K562 (cell line): ENCODE results near the gene MFSD11. TPM values are rescaled to one million over a fixed set of nuclear protein-coding genes. Genes with fewer than 3 reads are reported as not detected.
A peak's percentile ranks its signal among the peaks of the same experiment; 100 is the strongest.

ENCODE experiments used
- MAFF ChIP-seq: IDR thresholded peaks from 2 replicates; pipeline ENCODE4 v1.6.1; 2012; ENCODE audit warnings: low read length, improper control_type of control experiment
- NR2C2 ChIP-seq, 2 experiments: fragments of 200-800 bp in 1 of 2; sonication (Bioruptor generic) in 1 of 2; sonication (generic) in 1 of 2; formaldehyde crosslinking in 1 of 2; IDR thresholded peaks; 2 replicates each; pipeline versions ENCODE4 v1.6.1 to v1.8.0; 2016 to 2022; ENCODE audit warnings: mild to moderate bottlenecking in 1 of 2, missing compliant biosample characterization in 1 of 2, missing genetic modification characterization in 1 of 2, missing genetic modification reagents in 1 of 2
- NUFIP1 ChIP-seq: fragments of 450-650 bp; IDR thresholded peaks from 2 replicates; pipeline ENCODE4 v1.6.1; 2018; ENCODE audit not compliant: partially characterized antibody
- PHF21A ChIP-seq: fragments of 450-650 bp; IDR thresholded peaks from 2 replicates; pipeline ENCODE4 v1.6.1; 2017; ENCODE audit warnings: low read depth, borderline replicate concordance
- RAD51 ChIP-seq: fragments of 450-650 bp; IDR thresholded peaks from 2 replicates; pipeline ENCODE4 v1.7.1; 2016; ENCODE audit warnings: low read depth, mild to moderate bottlenecking, borderline replicate concordance
- RUNX1 ChIP-seq: sonication (generic); IDR thresholded peaks from 2 replicates; pipeline ENCODE4 v1.6.1; 2016; ENCODE audit warnings: antibody characterized with exemption, low read depth
- STAT6 ChIP-seq: sonication (generic); formaldehyde crosslinking; IDR thresholded peaks from 2 replicates; pipeline ENCODE4 v1.8.1; 2023; ENCODE audit warnings: mild to moderate bottlenecking, missing genetic modification reagents
- ZMIZ1 ChIP-seq, 2 experiments: fragments of 150-350 bp in 1 of 2; IDR thresholded peaks; 2 replicates each; pipeline ENCODE4 v1.6.1; 2012 to 2016; ENCODE audit warnings: low read depth in 2 of 2, low read length in 2 of 2, mild to moderate bottlenecking in 1 of 2, moderate library complexity in 1 of 2
- ZNF253 ChIP-seq: fragments of 250-450 bp; sonication (Bioruptor Pico); conservative IDR thresholded peaks from 2 replicates; pipeline ENCODE4 v1.6.1; 2021; ENCODE audit warnings: mild to moderate bottlenecking
- ZNF584 ChIP-seq: fragments of 200-800 bp; sonication (Bioruptor generic); IDR thresholded peaks from 2 replicates; pipeline ENCODE4 v1.6.1; 2016; ENCODE audit warnings: low read depth, mild to moderate bottlenecking, missing genetic modification characterization, missing compliant biosample characterization
- polyA plus RNA-seq, 8 experiments: library from polyadenylated mRNA; depleted of rRNA in 4 of 8; stranded (reverse) in 5 of 8; unstranded in 3 of 8; fragments of >200 nt; fragmentation: Nextera tagmentation in 2 of 8; fragmentation: Illumina TruSeq in 1 of 8; extraction: Ambion mirVana in 2 of 8; extraction: Trizol in 1 of 8; gene quantifications; 2 replicates each; pipeline versions ENCODE4 v1.2.1 to v1.2.3, GENCODE V29; 2011 to 2014; ENCODE audit warnings: inconsistent platforms in 1 of 8, missing spikeins in 1 of 8
- total RNA-seq, 7 experiments: library from RNA; depleted of rRNA in 6 of 7; stranded (reverse); fragments of >200 nt in 6 of 7; fragmentation: Illumina TruSeq in 2 of 7; extraction: Trizol in 2 of 7; gene quantifications; 2 replicates each; pipeline versions ENCODE4 v1.2.1 to v1.2.3, GENCODE V29; 2011 to 2021; ENCODE audit warnings: low replicate concordance in 1 of 7
- TF ChIP-seq, protein P1 (sequence below): IDR thresholded peaks from 2 replicates; pipeline ENCODE4 v1.6.1; 2011; ENCODE audit warnings: borderline replicate concordance, low read depth, mild to moderate bottlenecking, moderate library complexity, low read length; ENCODE audit not compliant: insufficient read depth, poor library complexity, severe bottlenecking
- TF ChIP-seq, protein P2 (sequence below): fragments of 250-450 bp; sonication (Bioruptor Pico); IDR thresholded peaks from 2 replicates; pipeline ENCODE4 v1.8.0; 2022; ENCODE audit warnings: moderate library complexity, mild to moderate bottlenecking, inconsistent platforms

MFSD11 gene
- total and polyA plus RNA-seq, 9 of the 15 experiments (the other 6 are each of a cell fraction or from before 2014, with no cell fraction given): 14.4 to 24.5 (median 19.9) TPM

- TF ChIP-seq ZNF253 (CRISPR knock-in tag): no peak
- TF ChIP-seq ZMIZ1 (IDR thresholded peaks at IDR 0.05; ENCODE audit: low read depth in 2 of 2, low read length in 2 of 2): no peak
- TF ChIP-seq RAD51: peak; percentile 69
- TF ChIP-seq STAT6 (CRISPR knock-in tag): no peak
- TF ChIP-seq RUNX1: no peak
- TF ChIP-seq NUFIP1: no peak
- TF ChIP-seq, protein P1, sequence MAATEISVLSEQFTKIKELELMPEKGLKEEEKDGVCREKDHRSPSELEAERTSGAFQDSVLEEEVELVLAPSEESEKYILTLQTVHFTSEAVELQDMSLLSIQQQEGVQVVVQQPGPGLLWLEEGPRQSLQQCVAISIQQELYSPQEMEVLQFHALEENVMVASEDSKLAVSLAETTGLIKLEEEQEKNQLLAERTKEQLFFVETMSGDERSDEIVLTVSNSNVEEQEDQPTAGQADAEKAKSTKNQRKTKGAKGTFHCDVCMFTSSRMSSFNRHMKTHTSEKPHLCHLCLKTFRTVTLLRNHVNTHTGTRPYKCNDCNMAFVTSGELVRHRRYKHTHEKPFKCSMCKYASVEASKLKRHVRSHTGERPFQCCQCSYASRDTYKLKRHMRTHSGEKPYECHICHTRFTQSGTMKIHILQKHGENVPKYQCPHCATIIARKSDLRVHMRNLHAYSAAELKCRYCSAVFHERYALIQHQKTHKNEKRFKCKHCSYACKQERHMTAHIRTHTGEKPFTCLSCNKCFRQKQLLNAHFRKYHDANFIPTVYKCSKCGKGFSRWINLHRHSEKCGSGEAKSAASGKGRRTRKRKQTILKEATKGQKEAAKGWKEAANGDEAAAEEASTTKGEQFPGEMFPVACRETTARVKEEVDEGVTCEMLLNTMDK: peak; percentile 97
- no peak for TF ChIP-seq MAFF
- TF ChIP-seq, protein P2, sequence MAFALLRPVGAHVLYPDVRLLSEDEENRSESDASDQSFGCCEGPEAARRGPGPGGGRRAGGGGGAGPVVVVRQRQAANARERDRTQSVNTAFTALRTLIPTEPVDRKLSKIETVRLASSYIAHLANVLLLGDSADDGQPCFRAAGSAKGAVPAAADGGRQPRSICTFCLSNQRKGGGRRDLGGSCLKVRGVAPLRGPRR (CRISPR knock-in tag): no peak
- no peak for TF ChIP-seq ZNF584 (CRISPR knock-in tag)
- TF ChIP-seq PHF21A: no peak
- TF ChIP-seq NR2C2 (CRISPR knock-in tag; IDR thresholded peaks at IDR 0.05): peak; percentile 49
- peak; percentile 86 for TF ChIP-seq NR2C2 (tag; IDR thresholded peaks at IDR 0.05)
Measured at GRCh38 chr17:76726776-76727718, 10.9 kb upstream of the MFSD11 start, which contains the start of gene METTL23 (continued).
